Chondrocyte (in vitro differentiated cells): ENCODE data around the gene KIAA2012. TPM values are rescaled to one million over a fixed set of nuclear protein-coding genes. Genes with fewer than 3 reads are reported as not detected.

Experiments
- DNase-seq: peaks from one replicate; pipeline ENCODE4 v3.0.0; 2021; ENCODE audit warnings: mixed read lengths, low spot score
- H3K27ac Mint-ChIP-seq: one replicate; pipeline ENCODE4 v1.8.0; 2021; ENCODE audit warnings: mild to moderate bottlenecking, moderate library complexity, mixed read lengths; ENCODE audit not compliant: unreplicated experiment
- H3K27me3 Mint-ChIP-seq: 2 replicates; pipeline ENCODE4 v1.8.0; 2021; ENCODE audit warnings: low read depth, mixed read lengths
- H3K36me3 Mint-ChIP-seq: 2 replicates; pipeline ENCODE4 v1.8.0; 2021; ENCODE audit warnings: low read depth, mixed read lengths
- H3K4me1 Mint-ChIP-seq: 2 replicates; pipeline ENCODE4 v1.8.0; 2021; ENCODE audit warnings: low read depth, mild to moderate bottlenecking, mixed read lengths
- H3K4me3 Mint-ChIP-seq: one replicate; pipeline ENCODE4 v1.8.0; 2021; ENCODE audit warnings: mild to moderate bottlenecking, moderate library complexity, mixed read lengths; ENCODE audit not compliant: unreplicated experiment
- H3K9me3 Mint-ChIP-seq: 2 replicates; pipeline ENCODE4 v1.8.0; 2021; ENCODE audit warnings: low read depth, mixed read lengths
- CTCF ChIP-seq: fragments of 200-600 bp; sonication (generic); IDR thresholded peaks from 2 replicates; pipeline ENCODE4 v1.5.0; 2021; ENCODE audit warnings: antibody characterized with exemption, mild to moderate bottlenecking, moderate library complexity
- total RNA-seq: library from RNA; stranded (reverse); gene quantifications from 3 replicates; pipeline ENCODE4 v1.2.1, GENCODE V29; 2021

Gene KIAA2012
- total RNA-seq, 1 donor from 2014 or later: not detected

GRCh38 chr2:202149936-202150335 lies 76.9 kb downstream of the KIAA2012 start:
- no peak for DNase-seq
- Mint-ChIP-seq H3K4me1 (peaks cover 25% of the 10 kb centered on the region), H3K27ac (no peak overlapping the region), H3K4me3 (no peak overlapping the region), H3K27me3 (no peaks in the 10 kb centered on the region), H3K36me3 (no peaks in the 10 kb centered on the region), H3K9me3 (no peaks in the 10 kb centered on the region)
- no peak for TF ChIP-seq CTCF

- Mint-ChIP-seq H3K36me3 (no peaks in the 10 kb centered on the region), H3K9me3 (no peaks in the 10 kb centered on the region), H3K4me3 (no peak overlapping the region), H3K4me1 (peaks cover 23% of the 10 kb centered on the region), H3K27me3 (no peaks in the 10 kb centered on the region), H3K27ac (no peak overlapping the region)
- no peak for TF ChIP-seq CTCF
- DNase-seq: no peak
Measured at GRCh38 chr2:202152104-202152715, 79.2 kb downstream of the KIAA2012 start.

- H3K36me3 Mint-ChIP-seq: no peaks in the 10 kb centered on the region
- no peak overlapping the region for H3K4me3 Mint-ChIP-seq
- H3K4me1 Mint-ChIP-seq: peaks cover 1% of the 10 kb centered on the region
- H3K9me3 Mint-ChIP-seq: no peaks in the 10 kb centered on the region
- TF ChIP-seq CTCF: no peak
- no peak overlapping the region for H3K27ac Mint-ChIP-seq
- DNase-seq: no peak
- H3K27me3 Mint-ChIP-seq: no peaks in the 10 kb centered on the region
Measured at GRCh38 chr2:202154613-202155012, 81.6 kb downstream of the KIAA2012 start.

GRCh38 chr2:202157211-202157990 lies 84.3 kb downstream of the KIAA2012 start:
- Mint-ChIP-seq H3K4me1 (peaks cover 8% of the 10 kb centered on the region), H3K9me3 (no peaks in the 10 kb centered on the region), H3K27me3 (no peaks in the 10 kb centered on the region), H3K36me3 (no peaks in the 10 kb centered on the region), H3K4me3 (no peak overlapping the region), H3K27ac (no peak overlapping the region)
- TF ChIP-seq CTCF: no peak
- no peak for DNase-seq

- DNase-seq: no peak
- Mint-ChIP-seq H3K27ac (no peak overlapping the region), H3K4me1 (peaks cover 8% of the 10 kb centered on the region), H3K36me3 (no peaks in the 10 kb centered on the region), H3K9me3 (no peaks in the 10 kb centered on the region), H3K27me3 (no peaks in the 10 kb centered on the region), H3K4me3 (no peak overlapping the region)
- TF ChIP-seq CTCF: peak; percentile 75
Measured at GRCh38 chr2:202158796-202159195, 85.7 kb downstream of the KIAA2012 start.
